ENCODE results near the gene CADPS.

GRCh38 chr3:62373215-62373614 is 502.0 kb downstream of the CADPS start, which contains the start of gene FEZF2:
- no peak for TF ChIP-seq CTCF (IDR thresholded peaks at IDR 0.05; ENCODE audit: low read length)
- TF ChIP-seq EZH2 (IDR thresholded peaks at IDR 0.05; ENCODE audit: borderline replicate concordance, low read length) = no peak

Measured in OCI-LY1 (cell line).